HCT116 (cell line): ENCODE data around the gene SUPT6H. TPM values are rescaled to one million over a fixed set of nuclear protein-coding genes. Genes with fewer than 3 reads are reported as not detected.

Experiments
- ATAC-seq: fragments of 200-7000 bp; cut with Tn5 transposase; 2 replicates; pipeline ENCODE4 v1.9.1; 2020; ENCODE audit warnings: mild to moderate bottlenecking, moderate library complexity
- BruUV-seq: library from RNA; stranded (reverse); fragments of 400-500 nt; replicated peaks from 2 replicates; lab custom pipeline; 2021; lab: Mats Ljungman, UMichigan
- CTCF ChIA-PET: fragments of 300-600 bp; sonication (Branson Sonifier 250); formaldehyde crosslinking; loops from one replicate; lab custom pipeline; 2021; ENCODE audit warnings: antibody characterized with exemption; lab: Charles Lee
- POLR2A ChIA-PET: fragments of 300-600, 350-600 bp; sonication (Branson Sonifier 250); formaldehyde crosslinking; loops from one replicate; lab custom pipeline; 2021; ENCODE audit warnings: antibody characterized with exemption; lab: Charles Lee
- RAD21 ChIA-PET, 2 experiments: fragments of 300-600 bp; sonication (Branson Sonifier 250); formaldehyde crosslinking; loops; one replicate each; lab custom pipeline; 2023; ENCODE audit warnings: low total read pairs in 2 of 2; ENCODE audit not compliant: uncharacterized antibody in 2 of 2, unreplicated experiment in 2 of 2, low non-redundant PET in 1 of 2; lab: Charles Lee
- DNase-seq: peaks from one replicate; pipeline ENCODE4 v3.0.0-alpha.2; 2010; ENCODE audit warnings: low read depth, low spot score
- H2AFZ ChIP-seq: fragments of 200-600 bp; shearing (Covaris generic), sonication (generic); 2 replicates; pipeline ENCODE4 v1.6.1; 2017; ENCODE audit warnings: low read depth, mixed run types, mixed read lengths, antibody characterized with exemption, low read length; ENCODE audit not compliant: poor library complexity, severe bottlenecking
- H3K27ac ChIP-seq: 2 replicates; pipeline ENCODE4 v1.5.1; 2012; ENCODE audit warnings: low read depth, low read length
- H3K27me3 ChIP-seq: fragments of 200-600 bp; sonication (generic); 2 replicates; pipeline ENCODE4 v1.6.1; 2016; ENCODE audit warnings: mixed run types, low read length, mixed read lengths; ENCODE audit not compliant: insufficient read depth
- H3K36me3 ChIP-seq, 2 experiments: fragments of 200-500 bp in 1 of 2; fragments of 200-600 bp in 1 of 2; sonication (Bioruptor generic) in 1 of 2; sonication (generic) in 1 of 2; 2 replicates each; pipeline versions ENCODE4 v1.5.1 to v1.6.1; 2014 to 2016; ENCODE audit warnings: low read length in 2 of 2, inconsistent platforms in 1 of 2, mixed read lengths in 1 of 2, mixed run types in 1 of 2; ENCODE audit not compliant: insufficient read depth in 2 of 2, control insufficient read depth in 1 of 2
- H3K4me1 ChIP-seq, 2 experiments: fragments of 200-600 bp in 1 of 2; sonication (generic) in 1 of 2; 2 replicates each; pipeline versions ENCODE4 v1.5.1 to v1.6.1; 2012 to 2017; ENCODE audit warnings: low read length in 2 of 2, inconsistent platforms in 1 of 2, mild to moderate bottlenecking in 1 of 2, mixed read lengths in 1 of 2, mixed run types in 1 of 2, moderate library complexity in 1 of 2; ENCODE audit not compliant: insufficient read depth in 2 of 2, control insufficient read depth in 1 of 2
- H3K4me2 ChIP-seq: fragments of 200-600 bp; sonication (generic); 2 replicates; pipeline ENCODE4 v1.6.1; 2017; ENCODE audit warnings: mixed run types, low read length, mixed read lengths
- H3K4me3 ChIP-seq, 2 experiments: fragments of 200-600 bp in 1 of 2; sonication (generic) in 1 of 2; replicated peaks in 1 of 2; 2 replicates each; pipeline ENCODE4 v1.5.1; 2011 to 2016; ENCODE audit warnings: low read length in 2 of 2, control low read depth in 1 of 2, low read depth in 1 of 2, mild to moderate bottlenecking in 1 of 2, mixed read lengths in 1 of 2, mixed run types in 1 of 2
- H3K79me2 ChIP-seq: fragments of 200-600 bp; sonication (generic); 2 replicates; pipeline ENCODE4 v1.6.1; 2017; ENCODE audit warnings: mild to moderate bottlenecking, mixed run types, low read length, moderate library complexity, mixed read lengths; ENCODE audit not compliant: insufficient read depth
- H3K9ac ChIP-seq: fragments of 200-600 bp; sonication (generic); 2 replicates; pipeline ENCODE4 v1.6.1; 2016; ENCODE audit warnings: low read length, mixed read lengths
- H3K9me2 ChIP-seq: fragments of 200-600 bp; sonication (generic), shearing (Covaris generic); 2 replicates; pipeline ENCODE4 v1.6.1; 2017; ENCODE audit warnings: mixed run types, mild to moderate bottlenecking, moderate library complexity; ENCODE audit not compliant: insufficient read depth
- H3K9me3 ChIP-seq, 2 experiments: fragments of 200-500 bp in 1 of 2; fragments of 200-600 bp in 1 of 2; sonication (Bioruptor generic) in 1 of 2; sonication (generic) in 1 of 2; 2 replicates each; pipeline ENCODE4 v1.6.1; 2014 to 2017; ENCODE audit warnings: low read length in 2 of 2, mixed read lengths in 2 of 2, inconsistent platforms in 1 of 2, low read depth in 1 of 2, mild to moderate bottlenecking in 1 of 2, mixed run types in 1 of 2, moderate library complexity in 1 of 2; ENCODE audit not compliant: control insufficient read depth in 1 of 2, insufficient read depth in 1 of 2
- H4K20me1 ChIP-seq: fragments of 200-600 bp; sonication (generic), shearing (Covaris generic); 2 replicates; pipeline ENCODE4 v1.6.1; 2017; ENCODE audit warnings: mixed run types, mild to moderate bottlenecking, moderate library complexity; ENCODE audit not compliant: insufficient read depth
- ATF3 ChIP-seq: IDR thresholded peaks from 2 replicates; pipeline ENCODE4 v1.6.1; 2012
- CBX3 ChIP-seq: IDR thresholded peaks from 2 replicates; pipeline ENCODE4 v1.6.1; 2012; ENCODE audit warnings: low read depth
- CTCF ChIP-seq, 3 experiments: fragments of 200-600 bp in 1 of 3; sonication (generic) in 1 of 3; IDR thresholded peaks in 2 of 3; conservative IDR thresholded peaks in 1 of 3; 2 replicates each; pipeline ENCODE4 v1.5.1; 2012 to 2017; ENCODE audit warnings: low read depth in 2 of 3, low read length in 2 of 3, antibody characterized with exemption in 1 of 3, borderline replicate concordance in 1 of 3, control low read depth in 1 of 3, mild to moderate bottlenecking in 1 of 3, mixed read lengths in 1 of 3, mixed run types in 1 of 3, moderate library complexity in 1 of 3; ENCODE audit not compliant: insufficient read depth in 1 of 3
- EGR1 ChIP-seq: IDR thresholded peaks from 2 replicates; pipeline ENCODE4 v1.6.1; 2012; ENCODE audit warnings: low read depth
- EZH2phosphoT487 ChIP-seq: fragments of 200-600 bp; IDR thresholded peaks from 2 replicates; pipeline ENCODE4 v1.6.1; 2018; ENCODE audit warnings: antibody characterized with exemption, borderline replicate concordance
- JUND ChIP-seq: IDR thresholded peaks from 2 replicates; pipeline ENCODE4 v1.6.1; 2012
- MAX ChIP-seq: IDR thresholded peaks from 2 replicates; pipeline ENCODE4 v1.6.1; 2012
- RAD21 ChIP-seq: IDR thresholded peaks from 2 replicates; pipeline ENCODE4 v1.6.1; 2012; ENCODE audit warnings: low read depth, mild to moderate bottlenecking
- REST ChIP-seq: IDR thresholded peaks from 2 replicates; pipeline ENCODE4 v1.6.1; 2012; ENCODE audit warnings: low read depth
- ZBTB33 ChIP-seq: IDR thresholded peaks from 2 replicates; pipeline ENCODE4 v1.6.1; 2011; ENCODE audit warnings: mild to moderate bottlenecking, low read length, moderate library complexity; ENCODE audit not compliant: insufficient replicate concordance; ENCODE audit errors: extremely low read depth
- intact Hi-C: fragments of 100-400 bp; cut with micrococcal nuclease; formaldehyde crosslinking; loops from 2 replicates; pipeline ENCODE4 v1.10.0; 2022
- total RNA-seq: library from RNA; stranded (reverse); gene quantifications from one replicate; pipeline ENCODE4 v1.2.1, GENCODE V29; 2021; ENCODE audit not compliant: unreplicated experiment

Gene SUPT6H
- total RNA-seq, 1 experiment from 2014 or later, result 62.1 TPM

GRCh38 chr17:28725166-28725659 lies 63.2 kb downstream of the SUPT6H start (continued):
- TF ChIP-seq ZBTB33, result no peak
- no peak for TF ChIP-seq RAD21

GRCh38 chr17:28725660-28726225 lies 63.7 kb downstream of the SUPT6H start:
- RAD21 ChIA-PET, result interaction anchor here (0.9 to 3.3 kb wide), 13 partner anchors 17 to 392 kb away, joined by 3 to 28 read pairs (median 7); partner anchors contain the start of genes PHF12 (in 2 of the 2) and DHRS13 (in 1 of the 2)
- intact Hi-C loops, result loop anchor here (2.0 to 5.0 kb wide), 4 partner anchors 123 to 387 kb away; partner anchors contain the start of gene DHRS13
- POLR2A ChIA-PET, result interaction anchor here (0.9 to 5.4 kb wide), 12 partner anchors 15 to 228 kb away, joined by 3 to 149 read pairs (median 4); partner anchors contain the start of genes PHF12, PROCA1 and TRAF4
- H3K27me3 ChIP-seq, result no peaks in the 10 kb centered on the region
- ATAC-seq, result peak; percentile 35
- peaks cover 42 to 83% of the 10 kb centered on the region in 2 experiments for H3K4me1 ChIP-seq
- H3K9me3 ChIP-seq, result no peaks in the 10 kb centered on the region
- H2AFZ ChIP-seq, result no peak overlapping the region
- no TSS peak for BruUV-seq
- H3K36me3 ChIP-seq, result peaks cover 21 to 37% of the 10 kb centered on the region in 2 experiments; a peak in 3 of 4 replicates
- H3K79me2 ChIP-seq, result peaks cover 40% of the 10 kb centered on the region
- H3K9ac ChIP-seq, result peak overlapping the region; percentile 90
- H3K27ac ChIP-seq, result peak overlapping the region; percentile 89
- CTCF ChIA-PET, result interaction anchor here (0.9 to 5.2 kb wide), 14 partner anchors 22 to 390 kb away, joined by 3 to 207 read pairs (median 16); partner anchors contain the start of genes PHF12 and TRAF4
- H4K20me1 ChIP-seq, result peaks cover 15% of the 10 kb centered on the region; the same call in 1 of the 2 replicates
- DNase-seq, result no peak
- peak overlapping the region; percentile 77 for H3K4me2 ChIP-seq
- peak overlapping the region; percentile 58 to 59 for H3K4me3 ChIP-seq
- no peaks in the 10 kb centered on the region for H3K9me2 ChIP-seq
- no peak for TF ChIP-seq REST
- no peak for TF ChIP-seq EGR1
- no peak for TF ChIP-seq CTCF (IDR thresholded peaks at IDR 0.05 in 2 of 3, conservative IDR thresholded peaks at IDR 0.05 in 1 of 3; ENCODE audit: borderline replicate concordance in 1 of 3, insufficient read depth in 1 of 3, low read depth in 2 of 3, low read length in 2 of 3)
- no peak for TF ChIP-seq EZH2phosphoT487
- TF ChIP-seq RAD21, result no peak
- peak; percentile 94 for TF ChIP-seq MAX
- no peak for TF ChIP-seq ATF3
- TF ChIP-seq ZBTB33, result peak; percentile 59
- TF ChIP-seq JUND, result no peak
- TF ChIP-seq CBX3, result no peak
